HG03571 (cell line): ENCODE measurements around the gene DDX46.
"Not testable (repeated sequence)": the region's sequence is repeated elsewhere in the genome, so short reads cannot be mapped to it uniquely, and the experiment has no call there.

ENCODE experiments used
- ATAC-seq: cut with Tn5 transposase; IDR thresholded peaks from one replicate; pipeline ENCODE4 v1.9.1; 2021; ENCODE audit not compliant: unreplicated experiment

Gene DDX46

GRCh38 chr5:134844252-134844651, 85.7 kb downstream of the DDX46 start:
- ATAC-seq = no peak

GRCh38 chr5:134845335-134845851, 86.8 kb downstream of the DDX46 start:
- no peak for ATAC-seq

- peak; percentile 92 for ATAC-seq
Measured at GRCh38 chr5:134845852-134846640, 87.5 kb downstream of the DDX46 start, which contains the start of gene C5orf24. C5orf24 (plus strand) TSS chr5:134845968; CDS start chr5:134854901, 8,933 bp downstream.

GRCh38 chr5:134846641-134846960, 88.0 kb downstream of the DDX46 start:
- ATAC-seq = no peak

GRCh38 chr5:134849434-134849933, 90.9 kb downstream of the DDX46 start:
- ATAC-seq = not testable (repeated sequence)

GRCh38 chr5:134851307-134851923, 92.8 kb downstream of the DDX46 start:
- no peak for ATAC-seq

GRCh38 chr5:134856465-134856864, 97.9 kb downstream of the DDX46 start:
- not testable (repeated sequence) for ATAC-seq

GRCh38 chr5:134857401-134857800, 98.8 kb downstream of the DDX46 start:
- ATAC-seq = no peak

GRCh38 chr5:134864707-134865106, 106.1 kb downstream of the DDX46 start:
- no peak for ATAC-seq

- no peak for ATAC-seq
Measured at GRCh38 chr5:134873494-134873893, 114.9 kb downstream of the DDX46 start.

- peak; percentile 79 for ATAC-seq
Measured at GRCh38 chr5:134873987-134874830, 115.6 kb downstream of the DDX46 start, which contains the start of gene TXNDC15. TXNDC15 (plus strand) TSS chr5:134874371; CDS start chr5:134874428, 57 bp downstream.

- ATAC-seq = no peak
Measured at GRCh38 chr5:134874831-134875655, 116.5 kb downstream of the DDX46 start.

- ATAC-seq = no peak
Measured at GRCh38 chr5:134877159-134877558, 118.6 kb downstream of the DDX46 start.

GRCh38 chr5:134878403-134878802, 119.8 kb downstream of the DDX46 start:
- no peak for ATAC-seq

- ATAC-seq = no peak
Measured at GRCh38 chr5:134879456-134879855, 120.9 kb downstream of the DDX46 start.
